H1 (cell line): ENCODE measurements around the gene PC.

Source experiments
- CBX5 ChIP-seq: fragments of 300-800, 300-1000 bp; sonication (generic); IDR thresholded peaks from 2 replicates; pipeline ENCODE4 v1.7.1; 2016; ENCODE audit warnings: antibody characterized with exemption, low read length, low read depth
- CEBPB ChIP-seq: IDR thresholded peaks from 2 replicates; pipeline ENCODE4 v1.6.1; 2012; ENCODE audit warnings: low read depth, low read length
- EP300 ChIP-seq, 2 experiments: IDR thresholded peaks; 1 replicate in 1 of 2; 2 replicates in 1 of 2; pipeline ENCODE4 v1.6.1; 2011 to 2012; ENCODE audit warnings: low read depth in 2 of 2, low read length in 2 of 2, mild to moderate bottlenecking in 2 of 2, borderline replicate concordance in 1 of 2, inconsistent platforms in 1 of 2, moderate library complexity in 1 of 2
- EZH2 ChIP-seq: fragments of 200-600 bp; sonication (generic); IDR thresholded peaks from 2 replicates; pipeline ENCODE4 v1.7.1; 2012; ENCODE audit warnings: low read depth, mild to moderate bottlenecking, moderate library complexity, low read length, inconsistent platforms; ENCODE audit not compliant: severe bottlenecking
- RAD21 ChIP-seq, 2 experiments: IDR thresholded peaks in 1 of 2; conservative IDR thresholded peaks in 1 of 2; 2 replicates each; pipeline ENCODE4 v1.6.1; 2011; ENCODE audit warnings: low read depth in 2 of 2, low read length in 2 of 2, improper control_type of control experiment in 1 of 2, inconsistent platforms in 1 of 2, mild to moderate bottlenecking in 1 of 2, moderate library complexity in 1 of 2
- SIN3A ChIP-seq, 2 experiments: IDR thresholded peaks in 1 of 2; conservative IDR thresholded peaks in 1 of 2; 2 replicates each; pipeline ENCODE4 v1.6.1; 2011 to 2012; ENCODE audit warnings: low read length in 2 of 2, improper control_type of control experiment in 1 of 2, low read depth in 1 of 2, mild to moderate bottlenecking in 1 of 2
- SUZ12 ChIP-seq: fragments of 200-600 bp; sonication (generic); IDR thresholded peaks from 2 replicates; pipeline ENCODE4 v1.6.1; 2012; ENCODE audit warnings: mild to moderate bottlenecking, inconsistent platforms, low read length, moderate library complexity, mixed read lengths
- TAF1 ChIP-seq: IDR thresholded peaks from 2 replicates; pipeline ENCODE4 v1.6.1; 2011; ENCODE audit warnings: mild to moderate bottlenecking, low read depth, low read length
- TAF7 ChIP-seq: optimal IDR thresholded peaks from 2 replicates; pipeline ENCODE3; 2011; ENCODE audit warnings: low read depth, mild to moderate bottlenecking, inconsistent platforms, low read length, moderate library complexity, borderline replicate concordance
- ZNF274 ChIP-seq: IDR thresholded peaks from 2 replicates; pipeline ENCODE4 v1.7.0; 2012; ENCODE audit warnings: low read length, borderline replicate concordance; ENCODE audit errors: extremely low read depth
- TF ChIP-seq, protein P1 (sequence below), 3 experiments: IDR thresholded peaks; 1 replicate in 2 of 3; 2 replicates in 1 of 3; pipeline versions ENCODE4 v1.5.1 to v1.6.1; 2011; ENCODE audit warnings: low read length in 3 of 3, mild to moderate bottlenecking in 3 of 3, inconsistent platforms in 2 of 3, low read depth in 1 of 3, moderate library complexity in 1 of 3; ENCODE audit not compliant: insufficient read depth in 1 of 3; ENCODE audit errors: control extremely low read depth in 1 of 3

DNA sequence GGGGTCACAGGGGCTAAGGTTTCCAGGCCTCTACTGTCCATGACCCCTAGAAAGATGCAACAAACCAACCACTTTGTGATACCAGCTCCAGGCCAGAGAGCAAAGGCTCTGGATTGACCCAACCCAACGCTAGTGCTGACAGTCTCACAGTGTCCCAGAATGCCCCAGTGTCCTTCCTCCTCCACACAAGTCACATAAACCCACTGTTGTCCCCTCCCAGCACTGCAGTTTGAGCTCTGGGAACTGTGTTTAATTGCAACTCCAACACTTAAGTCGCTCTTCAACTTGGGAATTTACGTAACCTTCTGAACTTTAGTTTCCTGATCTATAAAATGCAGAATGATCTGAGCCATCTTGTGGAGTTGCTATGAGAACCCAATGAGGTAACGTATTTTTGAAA is 47.5 kb downstream of the PC start:
- TF ChIP-seq, protein P1, sequence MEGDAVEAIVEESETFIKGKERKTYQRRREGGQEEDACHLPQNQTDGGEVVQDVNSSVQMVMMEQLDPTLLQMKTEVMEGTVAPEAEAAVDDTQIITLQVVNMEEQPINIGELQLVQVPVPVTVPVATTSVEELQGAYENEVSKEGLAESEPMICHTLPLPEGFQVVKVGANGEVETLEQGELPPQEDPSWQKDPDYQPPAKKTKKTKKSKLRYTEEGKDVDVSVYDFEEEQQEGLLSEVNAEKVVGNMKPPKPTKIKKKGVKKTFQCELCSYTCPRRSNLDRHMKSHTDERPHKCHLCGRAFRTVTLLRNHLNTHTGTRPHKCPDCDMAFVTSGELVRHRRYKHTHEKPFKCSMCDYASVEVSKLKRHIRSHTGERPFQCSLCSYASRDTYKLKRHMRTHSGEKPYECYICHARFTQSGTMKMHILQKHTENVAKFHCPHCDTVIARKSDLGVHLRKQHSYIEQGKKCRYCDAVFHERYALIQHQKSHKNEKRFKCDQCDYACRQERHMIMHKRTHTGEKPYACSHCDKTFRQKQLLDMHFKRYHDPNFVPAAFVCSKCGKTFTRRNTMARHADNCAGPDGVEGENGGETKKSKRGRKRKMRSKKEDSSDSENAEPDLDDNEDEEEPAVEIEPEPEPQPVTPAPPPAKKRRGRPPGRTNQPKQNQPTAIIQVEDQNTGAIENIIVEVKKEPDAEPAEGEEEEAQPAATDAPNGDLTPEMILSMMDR (IDR thresholded peaks at IDR 0.05; ENCODE audit: control extremely low read depth in 1 of 3, insufficient read depth in 1 of 3, low read depth in 1 of 3, low read length in 3 of 3) = no peak
- no peak for TF ChIP-seq SUZ12
- no peak for TF ChIP-seq CEBPB
- TF ChIP-seq SIN3A (conservative IDR thresholded peaks at IDR 0.05 in 1 of 2, IDR thresholded peaks at IDR 0.05 in 1 of 2; ENCODE audit: low read depth in 1 of 2, low read length in 2 of 2) = no peak
- no peak for TF ChIP-seq RAD21 (IDR thresholded peaks at IDR 0.05 in 1 of 2, conservative IDR thresholded peaks at IDR 0.05 in 1 of 2; ENCODE audit: low read depth in 2 of 2, low read length in 2 of 2)
- TF ChIP-seq TAF1 = no peak
- TF ChIP-seq CBX5 = no peak
- TF ChIP-seq ZNF274 = no peak
- no peak for TF ChIP-seq EP300 (IDR thresholded peaks at IDR 0.05; ENCODE audit: borderline replicate concordance in 1 of 2, low read depth in 2 of 2, low read length in 2 of 2)
- no peak for TF ChIP-seq EZH2
- TF ChIP-seq TAF7 = no peak
